ENCODE data around the gene CTNND2.

CTNND2 gene

GRCh38 chr5:11397549-11397948, 506.7 kb downstream of the CTNND2 start:
- TF ChIP-seq CTCF (conservative IDR thresholded peaks at IDR 0.05) (no peak), ZFX (IDR thresholded peaks at IDR 0.05) (no peak)
- no peak overlapping the region for H3K27ac ChIP-seq

GRCh38 chr5:11396917-11397316, 507.3 kb downstream of the CTNND2 start:
- no peak overlapping the region for H3K27ac ChIP-seq
- TF ChIP-seq ZFX (IDR thresholded peaks at IDR 0.05) (no peak), CTCF (conservative IDR thresholded peaks at IDR 0.05) (no peak)

- TF ChIP-seq CTCF (conservative IDR thresholded peaks at IDR 0.05) = no peak
Measured at GRCh38 chr5:11394933-11395332, 509.3 kb downstream of the CTNND2 start.

DNA sequence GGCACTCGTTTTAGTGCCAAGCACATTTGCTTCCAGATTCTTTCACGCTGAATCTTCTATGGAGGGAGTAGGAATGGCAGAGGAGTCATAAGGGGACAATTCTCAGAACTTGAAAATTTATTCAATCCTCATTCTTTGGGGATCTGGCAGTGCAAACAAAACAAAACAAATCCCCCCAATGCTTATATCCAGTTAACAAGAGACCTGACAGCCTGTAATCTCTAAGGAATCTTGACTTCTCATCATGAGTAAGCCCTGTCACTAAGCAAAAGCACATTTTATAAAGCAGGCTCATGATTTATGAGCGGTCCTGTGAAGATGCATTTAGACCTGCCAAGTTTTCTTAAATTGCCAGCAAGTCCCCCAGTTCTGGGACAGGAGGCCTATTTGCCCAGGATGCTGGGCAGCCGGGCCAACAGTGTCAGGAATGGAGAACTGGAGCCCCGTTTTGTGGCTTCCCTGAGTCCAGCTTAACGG, 513.9 kb downstream of the CTNND2 start:
- H3K27ac ChIP-seq = no peak overlapping the region
- TF ChIP-seq ZFX (IDR thresholded peaks at IDR 0.05) (no peak), CTCF (conservative IDR thresholded peaks at IDR 0.05) (no peak)

More at GRCh38 chr5:11394933-11395332, 509.3 kb downstream of the CTNND2 start:
- no peak overlapping the region for H3K27ac ChIP-seq

DNA sequence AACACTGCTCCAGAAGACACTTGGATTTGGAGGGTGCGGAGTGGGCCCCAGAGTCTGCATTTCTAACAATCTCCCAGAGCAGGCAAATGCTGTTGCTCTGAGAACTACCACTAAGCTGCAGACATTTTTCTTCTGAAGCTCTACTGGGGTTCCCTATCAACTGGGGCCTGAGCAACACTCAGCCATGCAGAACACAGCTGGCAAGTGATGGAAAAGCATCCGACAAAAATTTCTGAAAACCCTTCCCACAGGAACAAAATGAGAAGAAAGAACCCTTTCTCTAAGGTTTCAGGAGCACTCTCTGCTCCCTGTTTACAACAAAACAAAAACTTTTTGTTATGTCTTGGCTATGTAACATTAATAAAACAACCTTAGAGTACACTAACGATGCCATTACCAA, 516.9 kb downstream of the CTNND2 start:
- TF ChIP-seq CTCF (conservative IDR thresholded peaks at IDR 0.05) (no peak), ZFX (IDR thresholded peaks at IDR 0.05) (no peak)
- no peak overlapping the region for H3K27ac ChIP-seq

DNA sequence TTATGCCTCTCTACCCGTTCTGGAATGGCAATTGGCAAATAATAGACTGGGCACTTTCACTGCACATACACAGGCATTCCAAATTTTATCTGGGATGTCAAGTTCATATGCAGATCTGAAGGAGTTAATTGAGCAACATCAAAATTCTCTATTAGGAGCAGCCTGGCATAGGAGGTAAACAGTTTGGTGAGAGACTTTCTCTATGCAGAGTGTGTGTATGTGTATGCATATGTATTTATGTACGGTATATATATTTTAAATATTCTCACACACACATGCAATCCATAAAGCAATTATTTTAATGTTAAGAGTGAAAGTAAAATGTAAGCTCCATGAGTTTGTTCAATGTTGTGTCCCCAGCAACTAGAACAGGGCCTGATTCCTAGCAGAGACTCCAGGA, 517.8 kb downstream of the CTNND2 start:
- TF ChIP-seq ZFX (IDR thresholded peaks at IDR 0.05) (no peak), CTCF (conservative IDR thresholded peaks at IDR 0.05) (no peak)
- no peak overlapping the region for H3K27ac ChIP-seq

GRCh38 chr5:11385901-11386293, 518.3 kb downstream of the CTNND2 start:
- TF ChIP-seq CTCF (conservative IDR thresholded peaks at IDR 0.05) (no peak), ZFX (IDR thresholded peaks at IDR 0.05) (no peak)
- H3K27ac ChIP-seq = no peak overlapping the region

Measured in C4-2B (cell line).